ENCODE results near the gene B3GNT8. TPM values are rescaled to one million over a fixed set of nuclear protein-coding genes. Genes with fewer than 3 reads are reported as not detected.

The B3GNT8 gene
- total RNA-seq, 1 experiment from 2014 or later = 0.10 TPM

DNA sequence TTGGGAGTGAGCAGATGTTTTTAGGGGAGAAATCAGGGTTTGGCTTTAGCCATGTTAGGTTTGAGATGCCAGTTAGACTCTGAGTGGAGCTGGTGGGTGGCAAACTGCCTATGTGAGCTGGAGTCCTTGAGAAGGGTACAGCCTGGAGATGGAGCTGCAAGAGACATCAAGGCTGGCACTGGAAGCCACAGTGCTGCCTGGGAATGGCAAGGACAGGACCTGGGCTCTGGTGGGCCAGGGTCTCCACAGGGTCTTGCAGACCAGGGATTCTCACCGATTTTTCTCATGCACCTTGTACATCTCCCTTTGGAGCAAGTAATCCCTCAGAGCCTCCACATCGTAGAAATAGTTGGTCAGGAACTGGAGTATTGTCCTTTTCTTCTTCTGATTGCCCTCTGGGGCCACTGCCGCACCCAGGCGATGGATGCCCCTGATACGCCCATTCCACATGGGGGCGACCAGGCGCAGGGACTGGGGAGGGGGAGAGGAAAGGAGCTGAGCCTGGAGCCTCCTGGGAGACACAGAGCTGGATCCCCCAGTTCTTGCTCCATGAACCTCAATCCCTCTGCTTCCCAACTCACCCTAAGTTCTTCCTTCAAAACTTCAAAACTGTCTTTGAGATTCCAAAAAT is 10.9 kb upstream of the B3GNT8 start:
- ChIA-PET POLR2A (interaction anchor here (0.6 kb wide), 1 partner anchor 14 kb away, joined by 4 read pairs; no protein-coding TSS in a partner anchor), CTCF (no interaction called here)
- Histone ChIP-seq H3K36me3 (ENCODE audit: control insufficient read depth, insufficient read depth, low read length) (no peaks in the 10 kb centered on the region; the same call in 1 of the 2 replicates), H3K4me3 (ENCODE audit: low read depth in 2 of 2, low read length in 2 of 2) (no peak overlapping the region), H3K4me1 (ENCODE audit: control insufficient read depth, insufficient read depth, low read length) (peaks cover 5% of the 10 kb centered on the region; the same call in 1 of the 2 replicates), H3K27ac (ENCODE audit: low read length) (no peak overlapping the region), H3K27me3 (ENCODE audit: control insufficient read depth, insufficient read depth, low read length) (no peaks in the 10 kb centered on the region), H3K9me3 (ENCODE audit: control insufficient read depth, insufficient read depth, low read depth, low read length) (no peaks in the 10 kb centered on the region)
- TF ChIP-seq, protein P1, sequence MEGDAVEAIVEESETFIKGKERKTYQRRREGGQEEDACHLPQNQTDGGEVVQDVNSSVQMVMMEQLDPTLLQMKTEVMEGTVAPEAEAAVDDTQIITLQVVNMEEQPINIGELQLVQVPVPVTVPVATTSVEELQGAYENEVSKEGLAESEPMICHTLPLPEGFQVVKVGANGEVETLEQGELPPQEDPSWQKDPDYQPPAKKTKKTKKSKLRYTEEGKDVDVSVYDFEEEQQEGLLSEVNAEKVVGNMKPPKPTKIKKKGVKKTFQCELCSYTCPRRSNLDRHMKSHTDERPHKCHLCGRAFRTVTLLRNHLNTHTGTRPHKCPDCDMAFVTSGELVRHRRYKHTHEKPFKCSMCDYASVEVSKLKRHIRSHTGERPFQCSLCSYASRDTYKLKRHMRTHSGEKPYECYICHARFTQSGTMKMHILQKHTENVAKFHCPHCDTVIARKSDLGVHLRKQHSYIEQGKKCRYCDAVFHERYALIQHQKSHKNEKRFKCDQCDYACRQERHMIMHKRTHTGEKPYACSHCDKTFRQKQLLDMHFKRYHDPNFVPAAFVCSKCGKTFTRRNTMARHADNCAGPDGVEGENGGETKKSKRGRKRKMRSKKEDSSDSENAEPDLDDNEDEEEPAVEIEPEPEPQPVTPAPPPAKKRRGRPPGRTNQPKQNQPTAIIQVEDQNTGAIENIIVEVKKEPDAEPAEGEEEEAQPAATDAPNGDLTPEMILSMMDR (IDR thresholded peaks at IDR 0.05) = no peak
- TF ChIP-seq SIN3A (IDR thresholded peaks at IDR 0.05; ENCODE audit: borderline replicate concordance, insufficient read depth, low read depth, low read length) (no peak), POLR2AphosphoS5 (IDR thresholded peaks at IDR 0.05; ENCODE audit: low read depth, low read length) (no peak), TCF7L2 (IDR thresholded peaks at IDR 0.05; ENCODE audit: low read depth, low read length) (no peak)
- DNase-seq (ENCODE audit: low read depth, low spot score) = no peak
- BruUV-seq (replicated peaks) = no TSS peak
- intact Hi-C loops (cut with micrococcal nuclease; ENCODE audit: unreplicated experiment) (no loop called here), in situ Hi-C loops (cut with HindIII; ENCODE audit: low pct_unique_long_range_greater_than_20kb, low sequenced_read_pairs) (no loop called here)
- ATAC-seq = no peak

DNA sequence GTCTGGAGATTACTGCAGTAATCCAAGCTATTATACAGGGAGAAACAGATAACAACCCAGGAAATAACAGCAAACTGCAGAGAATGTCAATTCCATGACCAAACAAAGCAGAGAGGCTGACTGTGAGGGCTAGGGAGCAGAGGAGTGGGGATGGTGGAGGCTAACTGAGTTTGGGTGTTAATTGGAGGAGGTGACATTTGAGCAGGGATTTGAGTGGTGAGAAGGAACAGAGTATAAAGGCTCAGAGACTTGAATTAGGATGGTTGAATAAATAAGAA is 9.4 kb upstream of the B3GNT8 start:
- Histone ChIP-seq H3K9me3 (ENCODE audit: control insufficient read depth, insufficient read depth, low read depth, low read length) (no peaks in the 10 kb centered on the region), H3K4me3 (ENCODE audit: low read depth in 2 of 2, low read length in 2 of 2) (no peak overlapping the region), H3K36me3 (ENCODE audit: control insufficient read depth, insufficient read depth, low read length) (no peaks in the 10 kb centered on the region; the same call in 1 of the 2 replicates), H3K27me3 (ENCODE audit: control insufficient read depth, insufficient read depth, low read length) (no peaks in the 10 kb centered on the region), H3K4me1 (ENCODE audit: control insufficient read depth, insufficient read depth, low read length) (peaks cover 5% of the 10 kb centered on the region; the same call in 1 of the 2 replicates), H3K27ac (ENCODE audit: low read length) (no peak overlapping the region)
- no peak for ATAC-seq
- intact Hi-C loops (cut with micrococcal nuclease; ENCODE audit: unreplicated experiment) = no loop called here
- BruUV-seq (replicated peaks) = no TSS peak
- no peak for DNase-seq (ENCODE audit: low read depth, low spot score)
- ChIA-PET POLR2A (no interaction called here), CTCF (no interaction called here)
- in situ Hi-C loops (cut with HindIII; ENCODE audit: low pct_unique_long_range_greater_than_20kb, low sequenced_read_pairs) = no loop called here
- TF ChIP-seq, protein P2, sequence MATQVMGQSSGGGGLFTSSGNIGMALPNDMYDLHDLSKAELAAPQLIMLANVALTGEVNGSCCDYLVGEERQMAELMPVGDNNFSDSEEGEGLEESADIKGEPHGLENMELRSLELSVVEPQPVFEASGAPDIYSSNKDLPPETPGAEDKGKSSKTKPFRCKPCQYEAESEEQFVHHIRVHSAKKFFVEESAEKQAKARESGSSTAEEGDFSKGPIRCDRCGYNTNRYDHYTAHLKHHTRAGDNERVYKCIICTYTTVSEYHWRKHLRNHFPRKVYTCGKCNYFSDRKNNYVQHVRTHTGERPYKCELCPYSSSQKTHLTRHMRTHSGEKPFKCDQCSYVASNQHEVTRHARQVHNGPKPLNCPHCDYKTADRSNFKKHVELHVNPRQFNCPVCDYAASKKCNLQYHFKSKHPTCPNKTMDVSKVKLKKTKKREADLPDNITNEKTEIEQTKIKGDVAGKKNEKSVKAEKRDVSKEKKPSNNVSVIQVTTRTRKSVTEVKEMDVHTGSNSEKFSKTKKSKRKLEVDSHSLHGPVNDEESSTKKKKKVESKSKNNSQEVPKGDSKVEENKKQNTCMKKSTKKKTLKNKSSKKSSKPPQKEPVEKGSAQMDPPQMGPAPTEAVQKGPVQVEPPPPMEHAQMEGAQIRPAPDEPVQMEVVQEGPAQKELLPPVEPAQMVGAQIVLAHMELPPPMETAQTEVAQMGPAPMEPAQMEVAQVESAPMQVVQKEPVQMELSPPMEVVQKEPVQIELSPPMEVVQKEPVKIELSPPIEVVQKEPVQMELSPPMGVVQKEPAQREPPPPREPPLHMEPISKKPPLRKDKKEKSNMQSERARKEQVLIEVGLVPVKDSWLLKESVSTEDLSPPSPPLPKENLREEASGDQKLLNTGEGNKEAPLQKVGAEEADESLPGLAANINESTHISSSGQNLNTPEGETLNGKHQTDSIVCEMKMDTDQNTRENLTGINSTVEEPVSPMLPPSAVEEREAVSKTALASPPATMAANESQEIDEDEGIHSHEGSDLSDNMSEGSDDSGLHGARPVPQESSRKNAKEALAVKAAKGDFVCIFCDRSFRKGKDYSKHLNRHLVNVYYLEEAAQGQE (IDR thresholded peaks at IDR 0.05; ENCODE audit: insufficient read depth in 1 of 2, low read depth in 2 of 2, low read length in 1 of 2) = no peak
- TF ChIP-seq, protein P1 (IDR thresholded peaks at IDR 0.05) = no peak
- TF ChIP-seq POLR2AphosphoS5 (IDR thresholded peaks at IDR 0.05; ENCODE audit: low read depth, low read length) (no peak), SIN3A (IDR thresholded peaks at IDR 0.05; ENCODE audit: borderline replicate concordance, insufficient read depth, low read depth, low read length) (no peak), TCF7L2 (IDR thresholded peaks at IDR 0.05; ENCODE audit: low read depth, low read length) (no peak)
